Ishikawa (cell line): ENCODE results near the gene SMIM35.

Experiments
- EGR1 ChIP-seq: IDR thresholded peaks from 2 replicates; pipeline ENCODE4 v1.6.1; 2012
- EP300 ChIP-seq: IDR thresholded peaks from 2 replicates; pipeline ENCODE4 v1.6.1; 2012; ENCODE audit warnings: borderline replicate concordance
- USF1 ChIP-seq: IDR thresholded peaks from 2 replicates; pipeline ENCODE4 v1.6.1; 2012
- YY1 ChIP-seq: IDR thresholded peaks from 2 replicates; pipeline ENCODE4 v1.6.1; 2012; ENCODE audit warnings: low read depth
- TF ChIP-seq, protein P1 (sequence below): IDR thresholded peaks from 2 replicates; pipeline ENCODE4 v1.6.1; 2012

- TF ChIP-seq USF1 (no peak), EP300 (no peak), YY1 (no peak), EGR1 (no peak)
- TF ChIP-seq, protein P1, sequence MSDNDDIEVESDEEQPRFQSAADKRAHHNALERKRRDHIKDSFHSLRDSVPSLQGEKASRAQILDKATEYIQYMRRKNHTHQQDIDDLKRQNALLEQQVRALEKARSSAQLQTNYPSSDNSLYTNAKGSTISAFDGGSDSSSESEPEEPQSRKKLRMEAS: no peak
Observed at GRCh38 chr11:118106789-118107335, 20.1 kb upstream of the SMIM35 start.
